RCC 7860 (cell line): Measurements from ENCODE around the gene CMTM3.
"Not testable (repeated sequence)": the region's sequence is repeated elsewhere in the genome, so short reads cannot be mapped to it uniquely, and the experiment has no call there.

ENCODE experiments used
- DNase-seq: peaks from one replicate; pipeline ENCODE4 v3.0.0-alpha.2; 2015; ENCODE audit warnings: low spot score
- FAIRE-seq: peaks from 2 replicates; lab custom pipeline; 2012; peaks lifted over from hg19 to GRCh38; lab: Jason Lieb, UNC

The CMTM3 gene

DNA sequence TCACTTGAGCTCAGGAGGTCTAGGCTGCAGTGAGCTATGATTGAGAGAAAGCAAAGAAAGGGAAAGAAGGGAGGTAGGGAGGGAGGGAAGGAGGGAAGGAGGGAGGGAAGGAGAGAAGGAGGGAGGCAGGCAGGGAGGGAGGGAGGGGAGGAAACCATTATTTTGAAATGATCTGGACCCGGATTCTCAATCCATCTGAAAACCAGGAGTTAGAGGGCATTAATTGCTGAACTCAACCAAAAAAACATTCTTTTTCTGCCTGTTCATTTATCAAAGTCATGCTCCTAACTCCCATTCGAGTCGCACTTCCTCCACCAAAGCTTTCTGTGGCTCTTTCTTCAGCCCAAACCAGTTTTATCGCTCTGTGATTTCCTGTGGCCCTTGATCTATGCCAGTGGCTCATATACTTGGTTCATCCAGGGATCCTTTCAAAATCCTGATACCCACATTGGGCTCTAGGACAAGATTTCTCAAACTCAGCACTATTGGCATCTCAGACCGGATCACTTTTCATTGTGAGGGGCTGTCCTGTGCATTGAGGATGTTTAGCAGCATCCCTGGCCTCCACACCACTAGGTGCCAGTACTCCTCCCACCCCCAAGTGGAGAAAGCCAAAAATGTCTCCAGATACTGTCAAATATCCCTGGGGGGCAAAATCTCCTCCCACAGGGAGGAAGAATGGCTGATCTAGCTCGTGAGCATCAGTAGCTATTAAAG lies 53.8 kb downstream of the CMTM3 start:
- DNase-seq (no peak), FAIRE-seq (no peak)

DNA sequence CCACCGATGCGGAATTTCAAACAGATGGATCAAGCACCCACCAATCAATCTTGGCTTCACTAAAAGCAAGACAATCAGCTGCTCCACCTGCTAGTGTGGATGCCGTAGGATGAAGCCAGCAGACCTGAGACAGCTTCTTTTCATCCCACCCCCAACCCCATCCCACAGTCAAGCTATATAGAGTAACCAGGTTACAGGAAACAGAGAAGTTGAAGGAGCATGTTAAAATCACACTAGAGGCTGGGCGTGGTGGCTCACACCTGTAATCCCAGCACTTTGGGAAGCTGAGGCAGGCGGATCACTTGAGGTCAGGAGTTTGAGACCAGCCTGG lies 54.3 kb downstream of the CMTM3 start:
- DNase-seq (no peak), FAIRE-seq (no peak)

DNA sequence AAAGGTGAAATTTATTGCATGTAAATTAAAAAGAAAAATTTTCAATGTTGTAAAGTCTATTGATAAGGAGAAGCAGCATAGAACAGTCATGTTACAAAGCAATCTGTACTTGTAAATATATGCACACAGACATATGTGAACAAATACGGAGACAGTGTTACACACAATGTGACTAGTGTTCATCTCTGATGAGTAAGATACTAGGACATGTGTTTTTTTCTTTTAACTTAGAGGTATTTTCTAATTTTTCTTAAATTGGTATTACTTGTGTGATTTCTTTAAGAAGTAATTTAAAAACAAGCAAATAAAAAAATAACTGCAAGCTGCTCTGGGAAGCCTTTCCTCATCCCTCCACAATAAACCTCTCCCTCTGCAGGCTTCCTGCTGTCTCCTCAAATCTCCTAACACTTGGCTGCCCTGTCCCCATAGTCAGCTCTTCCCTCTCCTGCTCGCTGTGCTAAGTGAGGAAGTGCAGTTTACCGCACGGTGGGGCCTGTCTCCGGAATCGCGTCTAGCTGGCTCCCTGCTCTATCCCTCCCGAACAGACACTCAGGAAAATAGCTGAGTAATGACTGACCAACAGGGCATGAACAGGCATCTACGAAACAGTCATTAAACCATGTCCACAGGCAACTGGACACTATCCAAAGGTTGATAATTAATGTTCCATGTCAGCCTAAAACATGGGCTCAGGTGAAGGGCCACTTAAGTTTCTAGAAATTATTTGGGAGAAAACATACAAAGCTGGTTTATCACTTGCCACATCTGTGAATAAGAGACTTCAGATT lies 56.1 kb downstream of the CMTM3 start:
- FAIRE-seq, result peak; percentile 95
- peak; percentile 95 for DNase-seq

DNA sequence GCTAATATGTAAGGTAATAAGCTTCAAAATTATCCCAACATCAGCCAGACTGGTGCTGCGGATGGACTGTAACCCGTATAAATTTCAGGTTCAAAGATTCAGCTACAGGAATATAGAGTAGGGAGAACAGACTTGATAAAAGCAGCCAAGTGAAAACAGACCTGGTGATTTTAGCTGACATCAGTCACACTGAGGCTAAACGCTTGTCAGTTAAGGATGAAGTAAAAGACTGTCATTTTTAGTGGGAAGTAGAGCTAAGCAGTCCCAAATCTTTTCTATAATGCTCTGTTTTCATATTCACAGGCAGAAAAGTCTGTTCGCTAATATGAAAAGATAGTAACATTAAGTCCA lies 56.7 kb downstream of the CMTM3 start:
- no peak for FAIRE-seq
- peak; percentile 61 for DNase-seq

DNA sequence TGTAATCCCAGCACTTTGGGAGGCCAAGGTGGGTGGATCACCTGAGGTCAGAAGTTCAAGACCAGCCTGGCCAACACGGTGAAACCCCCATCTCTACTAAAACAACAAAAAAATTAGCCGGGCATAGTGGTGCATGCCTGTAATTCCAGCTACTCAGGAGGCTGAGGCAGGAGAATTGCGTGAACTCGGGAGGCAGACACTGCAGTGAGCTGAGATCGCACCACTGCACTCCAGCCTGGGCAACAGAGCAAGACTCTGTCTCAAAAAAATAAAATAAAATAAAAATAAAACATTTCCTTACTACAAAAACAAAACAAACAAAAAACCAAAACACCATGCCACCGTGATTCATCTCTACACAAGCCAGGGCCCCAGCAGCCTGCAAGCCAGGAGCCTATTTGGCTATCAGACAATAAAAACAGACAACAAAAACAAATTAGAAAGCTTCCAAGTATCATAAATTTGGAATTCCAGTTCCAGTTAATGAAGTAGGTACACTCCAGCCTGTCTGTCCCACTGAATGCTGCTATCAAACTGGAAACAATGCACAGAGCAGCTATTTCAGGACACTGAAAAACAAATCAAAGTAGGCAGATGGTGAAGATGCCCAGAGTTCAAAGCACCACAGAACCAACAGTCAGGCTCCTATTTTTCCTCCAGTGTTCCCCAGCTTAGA lies 57.3 kb downstream of the CMTM3 start:
- DNase-seq, result peak; percentile 29
- not testable (repeated sequence) for FAIRE-seq

DNA sequence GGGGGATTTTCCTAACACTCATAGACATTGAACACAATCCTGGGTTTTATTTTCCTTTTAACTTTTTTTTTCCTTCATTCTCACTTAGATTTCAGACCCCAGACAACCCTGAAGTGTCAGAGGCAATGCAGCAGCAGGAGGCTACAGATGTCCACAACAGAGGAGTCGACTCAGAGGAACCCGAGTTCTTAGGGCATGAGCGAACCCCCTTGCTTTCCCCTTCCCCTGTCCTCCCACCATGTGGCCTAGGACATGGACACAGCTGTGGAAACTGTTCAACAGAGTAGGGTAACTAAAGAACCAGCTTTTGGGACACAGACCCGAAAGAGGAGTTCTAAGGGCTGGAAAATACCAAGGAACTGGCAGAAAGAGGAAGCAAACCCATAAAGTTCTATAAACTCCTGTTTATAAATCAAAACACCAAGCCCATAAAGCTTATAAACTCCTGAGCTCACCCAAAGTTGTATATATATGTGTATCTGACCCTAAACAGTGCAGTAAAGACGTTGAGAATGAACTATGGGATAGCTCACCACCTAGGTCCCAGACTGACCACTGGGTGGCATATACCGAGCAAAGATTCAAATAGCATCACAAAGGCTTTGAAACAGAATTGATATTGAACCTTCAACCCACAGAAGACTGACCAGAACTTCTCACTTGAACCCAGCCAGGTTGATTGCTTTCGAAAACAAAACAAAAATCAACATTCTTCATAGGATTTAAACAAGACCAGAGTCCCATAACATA lies 58.1 kb downstream of the CMTM3 start:
- FAIRE-seq (peak; percentile 42), DNase-seq (peak; percentile 30)
